Activated naive CD4-positive, alpha-beta T cell treated with anti-CD3 and anti-CD28 coated beads, Interleukin-2, amount 10 ng/mL, durations not matched to agents 7 days and 5 days (primary cell): Measurements from ENCODE around the gene MTR.

Experiments
- CTCF ChIA-PET: fragments of 350-600 bp; sonication (Branson Sonifier 250); formaldehyde crosslinking; loops from one replicate; lab custom pipeline; 2021; ENCODE audit warnings: antibody characterized with exemption; lab: Charles Lee
- DNase-seq: peaks from one replicate; pipeline ENCODE4 v3.0.0-alpha.2; 2020
- H3K27ac Mint-ChIP-seq: one replicate; pipeline ENCODE4 v1.8.0; 2021; ENCODE audit warnings: mild to moderate bottlenecking, moderate library complexity, mixed read lengths
- H3K27me3 Mint-ChIP-seq: one replicate; pipeline ENCODE4 v1.8.0; 2021; ENCODE audit warnings: mild to moderate bottlenecking, mixed read lengths
- H3K36me3 Mint-ChIP-seq: one replicate; pipeline ENCODE4 v1.8.0; 2021; ENCODE audit warnings: mixed read lengths
- H3K4me1 Mint-ChIP-seq: one replicate; pipeline ENCODE4 v1.8.0; 2021; ENCODE audit warnings: mixed read lengths
- H3K4me3 Mint-ChIP-seq: one replicate; pipeline ENCODE4 v1.8.0; 2021; ENCODE audit warnings: mild to moderate bottlenecking, moderate library complexity, mixed read lengths
- H3K9me3 Mint-ChIP-seq: one replicate; pipeline ENCODE4 v1.8.0; 2021; ENCODE audit warnings: mixed read lengths

The MTR gene

DNA sequence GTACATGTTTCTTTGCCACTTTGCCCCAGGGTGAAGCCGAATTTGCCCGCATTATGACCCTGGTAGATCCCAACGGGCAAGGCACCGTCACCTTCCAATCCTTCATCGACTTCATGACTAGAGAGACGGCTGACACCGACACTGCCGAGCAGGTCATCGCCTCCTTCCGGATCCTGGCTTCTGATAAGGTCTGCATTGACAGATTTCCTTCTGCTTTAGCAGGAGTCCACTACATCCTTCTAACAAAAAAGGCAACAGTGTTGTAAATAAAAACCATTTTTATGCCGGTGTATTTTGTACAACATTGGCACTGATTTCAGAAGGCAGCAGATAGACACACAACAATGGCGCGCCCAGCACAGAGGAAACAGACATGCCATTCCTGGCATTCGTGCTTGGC lies 34.1 kb upstream of the MTR start:
- Mint-ChIP-seq H3K4me1 (peaks cover 4% of the 10 kb centered on the region), H3K4me3 (no peak overlapping the region), H3K27me3 (peaks cover 8% of the 10 kb centered on the region), H3K27ac (no peak overlapping the region), H3K9me3 (no peaks in the 10 kb centered on the region), H3K36me3 (no peaks in the 10 kb centered on the region)
- CTCF ChIA-PET: interaction anchor here (2.2 to 2.7 kb wide), 2 partner anchors 7 to 626 kb away, joined by 13 to 16 read pairs; no protein-coding TSS in a partner anchor
- no peak for DNase-seq

DNA sequence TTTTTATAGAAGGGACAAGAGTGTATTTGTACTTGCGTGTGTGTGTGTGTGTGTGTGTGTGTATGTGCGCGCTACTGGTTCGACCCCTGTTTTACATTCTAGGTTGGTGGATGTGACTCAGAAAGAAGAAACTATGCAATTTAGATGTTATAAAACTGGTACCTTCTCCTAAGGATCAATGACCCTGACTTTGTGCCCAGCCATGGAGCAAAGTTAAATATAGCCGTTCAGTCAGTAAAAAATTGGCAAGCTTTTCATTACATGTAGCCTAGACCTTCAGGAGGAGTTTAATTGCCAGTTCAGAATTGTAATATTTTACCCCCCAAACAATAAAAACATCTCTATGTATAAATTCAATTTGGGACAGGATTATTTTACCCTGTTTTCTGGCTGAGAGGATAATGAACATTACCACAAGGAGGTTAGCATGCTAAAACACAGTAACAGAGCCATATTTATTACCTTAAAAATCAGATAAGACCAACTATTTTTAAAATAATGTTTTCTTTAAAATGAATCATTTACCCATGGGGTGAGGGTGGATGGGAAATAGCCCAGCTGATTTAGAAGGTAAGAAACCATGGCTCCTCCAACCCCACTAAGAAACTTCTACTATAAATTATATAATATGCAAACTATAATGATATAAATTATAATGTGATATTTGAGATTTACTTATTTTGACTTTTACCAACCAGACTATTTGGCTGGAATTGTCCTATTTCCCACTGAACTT lies 33.5 kb upstream of the MTR start:
- no peak overlapping the region for H3K27ac Mint-ChIP-seq
- H3K27me3 Mint-ChIP-seq: peaks cover 8% of the 10 kb centered on the region
- CTCF ChIA-PET: no interaction called here
- no peak for DNase-seq
- H3K4me1 Mint-ChIP-seq: peaks cover 4% of the 10 kb centered on the region
- no peaks in the 10 kb centered on the region for H3K36me3 Mint-ChIP-seq
- no peaks in the 10 kb centered on the region for H3K9me3 Mint-ChIP-seq
- no peak overlapping the region for H3K4me3 Mint-ChIP-seq

DNA sequence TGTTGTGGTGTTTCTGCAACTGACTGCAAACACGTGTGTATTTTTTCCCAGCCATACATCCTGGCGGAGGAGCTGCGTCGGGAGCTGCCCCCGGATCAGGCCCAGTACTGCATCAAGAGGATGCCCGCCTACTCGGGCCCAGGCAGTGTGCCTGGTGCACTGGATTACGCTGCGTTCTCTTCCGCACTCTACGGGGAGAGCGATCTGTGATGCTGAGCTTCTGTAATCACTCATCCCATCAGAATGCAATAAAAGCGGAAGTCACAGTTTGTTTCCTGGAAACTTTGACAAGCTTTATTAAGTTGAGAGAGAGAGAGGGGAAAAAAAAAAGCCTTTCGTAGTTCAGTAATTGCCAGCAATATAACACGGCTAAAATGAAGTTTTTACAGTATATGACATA lies 32.7 kb upstream of the MTR start:
- H3K9me3 Mint-ChIP-seq: no peaks in the 10 kb centered on the region
- DNase-seq: no peak
- no peak overlapping the region for H3K4me3 Mint-ChIP-seq
- H3K27me3 Mint-ChIP-seq: peaks cover 8% of the 10 kb centered on the region
- no peaks in the 10 kb centered on the region for H3K36me3 Mint-ChIP-seq
- no peak overlapping the region for H3K27ac Mint-ChIP-seq
- CTCF ChIA-PET: no interaction called here
- H3K4me1 Mint-ChIP-seq: peaks cover 4% of the 10 kb centered on the region

DNA sequence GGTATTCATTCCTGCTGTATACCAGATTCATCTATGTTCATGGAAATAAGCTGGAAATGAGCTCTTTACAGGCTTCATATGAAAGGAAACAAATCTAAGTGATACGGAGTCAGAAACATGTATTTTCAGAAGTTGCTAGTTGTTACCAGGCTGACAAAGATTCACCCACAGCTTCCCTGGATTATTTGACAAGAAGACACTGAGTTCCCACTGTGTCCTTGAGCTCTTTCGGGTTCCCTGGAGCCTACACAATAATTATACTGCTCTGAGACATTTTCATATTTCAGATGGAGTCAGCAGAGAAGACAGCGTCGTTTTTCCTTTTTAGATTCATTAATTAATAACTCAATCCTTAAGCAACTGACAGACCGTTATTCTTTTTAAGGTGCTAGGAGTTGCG lies 29.3 kb upstream of the MTR start:
- no peak for DNase-seq
- H3K9me3 Mint-ChIP-seq: no peaks in the 10 kb centered on the region
- peaks cover 29% of the 10 kb centered on the region for H3K27me3 Mint-ChIP-seq
- CTCF ChIA-PET: no interaction called here
- no peak overlapping the region for H3K27ac Mint-ChIP-seq
- H3K4me1 Mint-ChIP-seq: no peaks in the 10 kb centered on the region
- no peaks in the 10 kb centered on the region for H3K36me3 Mint-ChIP-seq
- H3K4me3 Mint-ChIP-seq: no peak overlapping the region

DNA sequence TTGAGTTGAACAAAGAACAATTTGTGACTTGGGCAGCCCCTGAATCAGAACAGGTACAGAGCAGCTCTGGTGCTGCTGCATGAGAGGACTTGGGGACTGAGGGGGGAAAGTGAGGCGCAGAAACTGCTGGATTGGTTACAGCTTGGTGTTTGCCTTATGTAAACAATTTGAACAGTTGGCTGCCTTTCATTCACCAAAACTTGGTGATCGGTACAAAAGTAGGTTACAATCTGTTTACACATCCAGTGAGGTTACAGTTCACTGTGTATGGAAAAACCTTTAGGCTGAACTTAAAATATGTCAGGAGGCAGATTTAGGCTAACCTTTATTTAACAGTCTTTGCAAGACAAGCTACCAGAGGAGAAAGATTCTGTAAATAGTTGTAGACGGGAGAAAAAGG lies 28.6 kb upstream of the MTR start:
- Mint-ChIP-seq H3K4me1 (no peaks in the 10 kb centered on the region), H3K4me3 (no peak overlapping the region), H3K36me3 (no peaks in the 10 kb centered on the region), H3K9me3 (no peaks in the 10 kb centered on the region), H3K27ac (no peak overlapping the region), H3K27me3 (peaks cover 34% of the 10 kb centered on the region)
- CTCF ChIA-PET: no interaction called here
- no peak for DNase-seq

DNA sequence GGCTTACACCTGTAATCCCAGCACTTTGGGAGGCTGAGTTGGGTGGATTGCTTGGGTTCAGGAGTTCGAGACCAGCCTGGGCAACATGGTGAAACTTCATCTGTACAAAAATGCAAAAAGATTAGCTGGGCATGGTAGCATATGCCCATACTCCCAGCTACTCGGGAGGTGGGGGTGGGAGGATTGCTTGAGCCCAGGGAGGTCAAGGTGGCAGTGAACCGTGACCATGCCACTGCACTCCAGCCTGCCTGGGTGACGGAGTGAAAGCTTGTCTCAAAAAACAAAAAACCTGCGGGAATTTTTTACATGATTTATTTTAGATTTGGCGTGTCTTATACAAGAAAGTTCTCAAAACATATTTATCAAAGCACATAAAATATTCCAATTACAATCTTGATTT lies 27.8 kb upstream of the MTR start:
- Mint-ChIP-seq H3K27me3 (peaks cover 34% of the 10 kb centered on the region), H3K36me3 (no peaks in the 10 kb centered on the region), H3K4me1 (no peaks in the 10 kb centered on the region), H3K27ac (no peak overlapping the region), H3K9me3 (no peaks in the 10 kb centered on the region), H3K4me3 (no peak overlapping the region)
- no peak for DNase-seq
- CTCF ChIA-PET: interaction anchor here (2.2 kb wide), 1 partner anchor 7 kb away, joined by 13 read pairs; no protein-coding TSS in a partner anchor

DNA sequence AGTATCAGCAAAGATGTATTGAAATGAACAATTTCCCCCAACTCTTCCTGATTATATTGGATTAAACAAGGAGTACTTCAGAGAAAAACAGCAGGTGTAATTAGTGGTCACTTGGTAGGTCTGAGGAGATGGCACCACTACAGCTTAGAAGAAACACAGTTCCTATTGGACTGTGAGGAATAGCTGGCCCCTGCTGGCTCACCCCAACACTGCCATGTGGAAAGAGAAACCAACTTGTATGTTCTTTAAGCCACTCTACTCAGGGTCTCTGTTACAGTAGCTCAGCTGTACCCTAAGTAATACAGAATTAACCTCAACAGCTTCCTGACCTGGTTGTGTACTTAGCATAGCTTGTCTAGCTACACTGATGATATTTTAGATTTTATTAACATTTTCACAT lies 26.5 kb upstream of the MTR start:
- H3K4me3 Mint-ChIP-seq: no peak overlapping the region
- H3K4me1 Mint-ChIP-seq: no peaks in the 10 kb centered on the region
- CTCF ChIA-PET: interaction anchor here (2.2 kb wide), 1 partner anchor 9 kb away, joined by 13 read pairs; no protein-coding TSS in a partner anchor
- DNase-seq: no peak
- H3K36me3 Mint-ChIP-seq: no peaks in the 10 kb centered on the region
- no peaks in the 10 kb centered on the region for H3K9me3 Mint-ChIP-seq
- H3K27me3 Mint-ChIP-seq: peaks cover 34% of the 10 kb centered on the region
- H3K27ac Mint-ChIP-seq: no peak overlapping the region

DNA sequence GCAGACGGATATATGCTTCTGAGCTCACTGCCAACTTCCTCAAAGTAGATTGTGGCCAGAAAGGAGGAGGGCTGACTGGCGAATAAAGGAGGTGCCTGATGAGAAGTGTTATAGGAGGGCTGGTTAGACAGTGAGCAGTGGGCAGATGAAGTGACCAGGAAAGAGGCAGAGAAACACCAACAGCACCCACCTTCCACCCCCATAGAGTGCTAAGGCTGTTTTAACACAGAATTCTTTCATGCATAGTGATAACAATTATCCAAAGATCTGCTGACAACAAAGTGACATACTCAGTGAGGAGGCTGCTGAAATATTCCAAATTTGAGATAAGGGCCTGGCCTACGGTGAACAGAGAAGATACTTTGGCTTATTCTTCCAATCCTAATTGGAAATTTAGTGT lies 21.2 kb upstream of the MTR start:
- no peak overlapping the region for H3K4me3 Mint-ChIP-seq
- peaks cover under 1% of the 10 kb centered on the region for H3K36me3 Mint-ChIP-seq
- peaks cover 35% of the 10 kb centered on the region for H3K27me3 Mint-ChIP-seq
- CTCF ChIA-PET: no interaction called here
- no peak overlapping the region for H3K27ac Mint-ChIP-seq
- H3K4me1 Mint-ChIP-seq: no peaks in the 10 kb centered on the region
- no peak for DNase-seq
- H3K9me3 Mint-ChIP-seq: peaks cover 3% of the 10 kb centered on the region

DNA sequence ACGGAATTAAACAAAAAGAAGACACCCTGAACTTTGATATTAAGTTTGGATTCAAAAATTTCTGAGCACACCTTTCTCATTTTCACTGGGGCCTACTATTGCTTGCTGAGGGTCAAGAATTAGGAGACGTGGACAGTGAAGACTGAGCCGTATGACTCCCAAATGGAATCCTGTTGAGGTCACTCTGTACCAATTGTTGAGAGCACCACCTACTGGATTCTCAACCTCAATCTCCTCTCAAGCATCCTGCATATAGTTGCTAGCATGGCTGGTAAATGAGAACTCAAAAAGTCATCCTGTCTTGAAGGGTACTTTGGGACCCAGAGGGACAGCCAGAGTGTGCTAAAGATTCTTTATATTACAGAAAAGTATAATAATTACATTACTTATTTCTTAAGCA lies 20.2 kb upstream of the MTR start:
- peaks cover 6% of the 10 kb centered on the region for H3K36me3 Mint-ChIP-seq
- CTCF ChIA-PET: no interaction called here
- no peaks in the 10 kb centered on the region for H3K4me1 Mint-ChIP-seq
- DNase-seq: no peak
- H3K27me3 Mint-ChIP-seq: peaks cover 28% of the 10 kb centered on the region
- no peak overlapping the region for H3K4me3 Mint-ChIP-seq
- no peak overlapping the region for H3K27ac Mint-ChIP-seq
- peaks cover 8% of the 10 kb centered on the region for H3K9me3 Mint-ChIP-seq

DNA sequence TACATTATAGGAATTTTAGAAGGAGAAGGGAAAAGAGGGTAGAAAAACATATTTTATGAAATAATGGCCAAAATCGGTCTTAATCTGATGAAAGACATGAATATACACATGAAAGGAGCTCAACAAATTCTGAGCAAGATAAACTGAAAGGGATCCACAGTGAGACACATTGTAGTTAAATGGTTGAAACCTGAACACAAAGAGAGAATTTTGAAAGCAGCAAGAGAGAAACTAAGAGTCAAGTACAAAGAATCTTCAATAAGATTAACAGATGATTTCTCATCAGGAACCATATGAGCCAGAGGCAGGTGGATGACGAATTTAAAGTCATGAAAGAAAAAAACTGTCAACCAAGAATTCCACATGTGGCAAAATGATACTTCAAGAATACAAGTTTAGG lies 15.8 kb upstream of the MTR start:
- no peaks in the 10 kb centered on the region for H3K4me1 Mint-ChIP-seq
- no peak for DNase-seq
- H3K27ac Mint-ChIP-seq: no peak overlapping the region
- H3K4me3 Mint-ChIP-seq: no peak overlapping the region
- H3K36me3 Mint-ChIP-seq: peaks cover 6% of the 10 kb centered on the region
- peaks cover 8% of the 10 kb centered on the region for H3K9me3 Mint-ChIP-seq
- peaks cover 15% of the 10 kb centered on the region for H3K27me3 Mint-ChIP-seq
- CTCF ChIA-PET: no interaction called here

DNA sequence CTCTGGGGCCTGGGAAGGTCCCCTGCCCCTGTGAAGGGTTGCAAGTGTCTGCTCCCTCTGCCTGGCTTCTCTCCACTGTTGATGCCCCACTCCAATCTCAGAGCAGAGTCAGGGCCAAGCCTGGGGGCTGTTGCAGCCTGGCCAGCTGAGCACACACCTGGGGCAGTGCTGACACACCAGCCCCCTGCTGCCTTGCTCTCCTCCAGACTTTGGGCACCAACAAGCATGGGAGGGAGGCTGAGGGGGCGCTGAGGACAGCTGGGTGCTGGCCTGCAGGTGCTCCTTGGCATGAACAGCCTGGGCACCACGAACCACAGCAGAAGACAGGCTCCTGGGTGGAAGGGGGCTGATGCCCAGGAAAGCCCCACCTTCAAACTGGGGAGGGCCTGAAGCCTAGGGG lies 9.6 kb upstream of the MTR start:
- CTCF ChIA-PET: interaction anchor here (0.8 kb wide), 1 partner anchor 181 kb away, joined by 3 read pairs; the partner anchor contains the start of gene HEATR1
- Mint-ChIP-seq H3K27ac (no peak overlapping the region), H3K9me3 (peaks cover 3% of the 10 kb centered on the region), H3K27me3 (peaks cover 16% of the 10 kb centered on the region), H3K36me3 (no peaks in the 10 kb centered on the region), H3K4me3 (no peak overlapping the region), H3K4me1 (no peaks in the 10 kb centered on the region)
- DNase-seq: no peak

DNA sequence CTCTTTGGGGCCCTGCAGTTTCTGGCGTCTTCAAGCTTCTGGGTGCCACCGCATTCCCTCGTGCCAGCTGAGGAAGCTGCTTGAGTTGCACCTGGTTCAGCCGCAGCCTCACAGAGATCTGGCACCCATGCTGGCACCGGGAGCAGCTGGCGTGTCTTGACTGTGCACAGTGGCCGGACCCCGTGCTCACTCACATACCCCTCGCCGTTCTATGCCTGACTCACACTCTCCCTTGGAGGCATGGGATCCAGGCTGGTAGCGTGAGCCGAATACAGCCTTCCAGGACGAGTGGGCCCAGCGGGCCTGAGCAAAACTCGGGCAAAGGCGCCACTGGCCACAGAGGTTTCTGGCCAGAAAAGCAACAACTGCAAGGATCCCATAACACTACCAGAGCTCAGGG lies 8.6 kb upstream of the MTR start:
- no peaks in the 10 kb centered on the region for H3K4me1 Mint-ChIP-seq
- CTCF ChIA-PET: no interaction called here
- H3K27ac Mint-ChIP-seq: no peak overlapping the region
- no peak for DNase-seq
- H3K9me3 Mint-ChIP-seq: peaks cover 3% of the 10 kb centered on the region
- H3K36me3 Mint-ChIP-seq: no peaks in the 10 kb centered on the region
- H3K27me3 Mint-ChIP-seq: peaks cover 16% of the 10 kb centered on the region
- no peak overlapping the region for H3K4me3 Mint-ChIP-seq

DNA sequence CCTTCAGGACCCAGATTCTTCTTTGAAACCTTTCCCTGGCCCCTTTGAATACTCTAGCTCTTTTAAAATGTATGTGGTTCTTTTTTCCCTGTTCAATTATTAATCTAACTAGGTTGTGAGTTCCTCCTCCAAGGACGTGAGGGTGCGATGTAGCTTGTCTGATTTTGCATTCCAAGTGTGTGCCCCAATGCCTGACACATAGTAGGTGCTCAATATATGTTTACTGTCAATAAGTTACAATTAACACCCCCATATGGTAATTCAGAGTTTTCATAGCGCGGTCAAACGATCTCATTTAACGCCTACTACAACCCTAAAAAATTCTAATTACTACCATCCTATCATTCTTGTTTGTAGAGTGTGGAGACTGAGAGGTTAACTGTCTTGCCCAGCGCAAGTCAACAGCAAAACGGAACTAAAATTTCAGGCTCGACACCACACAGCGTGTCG lies 482 bp upstream of the MTR start:
- Mint-ChIP-seq H3K27me3 (peaks cover 16% of the 10 kb centered on the region), H3K4me3 (peak overlapping the region; percentile 88), H3K4me1 (peaks cover 28% of the 10 kb centered on the region), H3K27ac (peak overlapping the region; percentile 98), H3K36me3 (peaks cover 4% of the 10 kb centered on the region), H3K9me3 (no peaks in the 10 kb centered on the region)
- DNase-seq: no peak
- CTCF ChIA-PET: interaction anchor here (1.5 to 2.7 kb wide), 2 partner anchors 35 to 190 kb away, joined by 4 to 9 read pairs; partner anchors contain the start of gene HEATR1

DNA sequence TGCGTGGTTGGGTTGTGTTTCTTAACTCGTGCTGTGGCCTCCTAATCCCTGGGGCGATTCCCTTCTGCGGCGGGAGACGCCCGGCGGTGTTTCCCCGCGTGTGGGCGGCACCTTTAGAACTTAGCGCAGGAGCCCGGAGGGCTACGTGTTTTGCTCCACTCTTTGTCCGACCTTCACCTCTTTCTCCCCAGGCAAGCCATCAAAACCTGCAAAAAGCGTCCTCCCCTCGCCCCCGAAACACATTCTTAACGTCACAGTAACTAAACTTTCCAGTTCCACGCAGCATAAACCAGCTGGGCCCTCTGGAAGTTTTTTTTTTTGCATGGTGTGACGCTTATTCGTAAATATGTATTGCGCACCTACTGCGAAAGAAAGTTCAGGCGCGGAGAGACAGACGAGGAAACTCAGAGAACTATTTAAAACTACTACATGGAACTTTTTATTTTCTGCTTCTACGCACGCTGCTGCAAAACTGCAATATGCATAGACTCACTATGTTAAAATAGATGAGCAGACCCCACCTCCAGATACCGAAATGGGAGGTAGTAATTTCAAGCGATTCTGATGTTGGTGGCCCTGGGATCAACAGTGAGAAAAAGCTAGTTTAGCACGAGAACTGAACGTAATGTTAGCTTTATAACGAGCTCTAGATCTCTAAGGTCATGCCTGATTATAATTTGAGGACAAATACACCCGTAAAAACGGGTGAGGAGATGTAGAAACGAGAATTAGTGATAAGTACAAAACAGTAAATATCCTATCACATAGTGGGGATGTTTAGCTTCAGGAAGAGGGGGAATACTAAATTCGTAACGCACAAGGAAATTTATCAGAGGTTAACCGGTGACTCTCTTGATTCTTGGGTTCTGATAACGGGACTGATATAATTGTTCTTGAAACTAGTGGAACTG lies 920 bp downstream of the MTR start:
- peaks cover 11% of the 10 kb centered on the region for H3K36me3 Mint-ChIP-seq
- H3K4me1 Mint-ChIP-seq: peaks cover 35% of the 10 kb centered on the region
- H3K27ac Mint-ChIP-seq: peak overlapping the region; percentile 98
- H3K27me3 Mint-ChIP-seq: peaks cover 14% of the 10 kb centered on the region
- DNase-seq: no peak
- H3K9me3 Mint-ChIP-seq: no peaks in the 10 kb centered on the region
- peak overlapping the region; percentile 88 for H3K4me3 Mint-ChIP-seq
- CTCF ChIA-PET: interaction anchor here (0.6 to 2.7 kb wide), 2 partner anchors 191 to 397 kb away, joined by 3 to 9 read pairs; partner anchors contain the start of gene HEATR1
